Stimulated activated CD8-positive, alpha-beta memory T cell treated with anti-CD3 and anti-CD28 coated beads, Interleukin-12 subunit alpha, Interleukin-12 subunit beta, amount 100 ng/mL, for 1 hour (primary cell): ENCODE measurements around the gene TAF1A.

Experiments used
- DNase-seq: peaks from one replicate; pipeline ENCODE4 v3.0.0-alpha.2; 2020; ENCODE audit warnings: low read depth

TAF1A gene

GRCh38 chr1:222535455-222535854, 54.3 kb downstream of the TAF1A start:
- no peak for DNase-seq

GRCh38 chr1:222530852-222531251, 58.9 kb downstream of the TAF1A start:
- no peak for DNase-seq

- DNase-seq = no peak
Measured at GRCh38 chr1:222529916-222530315, 59.8 kb downstream of the TAF1A start.

GRCh38 chr1:222529181-222529580, 60.6 kb downstream of the TAF1A start:
- no peak for DNase-seq

- DNase-seq = no peak
Measured at GRCh38 chr1:222525951-222526350, 63.8 kb downstream of the TAF1A start.

- no peak for DNase-seq
Measured at GRCh38 chr1:222523852-222524251, 65.9 kb downstream of the TAF1A start.

- DNase-seq = no peak
Measured at GRCh38 chr1:222522105-222522915, 67.4 kb downstream of the TAF1A start.

GRCh38 chr1:222521299-222522104, 68.2 kb downstream of the TAF1A start:
- DNase-seq = no peak
